C4-2B (cell line): ENCODE data around the gene BSCL2.

Experiments
- CTCF ChIP-seq: fragments of 450-650 bp; conservative IDR thresholded peaks from 2 replicates; pipeline ENCODE4 v1.5.1; 2017; ENCODE audit warnings: mild to moderate bottlenecking
- ZFX ChIP-seq: fragments of 450-650 bp; IDR thresholded peaks from 2 replicates; pipeline ENCODE4 v1.6.1; 2017

- no peak for TF ChIP-seq CTCF
- no peak for TF ChIP-seq ZFX
Measured at GRCh38 chr11:62708392-62708791, 1.2 kb upstream of the BSCL2 start.
